Fibroblast of peridontal ligament (primary cell): ENCODE results near the gene DOP1B.
"Not testable (repeated sequence)": the region's sequence is repeated elsewhere in the genome, so short reads cannot be mapped to it uniquely, and the experiment has no call there.

ENCODE experiments used
- DNase-seq: peaks from one replicate; pipeline ENCODE4 v3.0.0-alpha.2; 2010; ENCODE audit errors: extremely low read depth

DOP1B gene

DNA sequence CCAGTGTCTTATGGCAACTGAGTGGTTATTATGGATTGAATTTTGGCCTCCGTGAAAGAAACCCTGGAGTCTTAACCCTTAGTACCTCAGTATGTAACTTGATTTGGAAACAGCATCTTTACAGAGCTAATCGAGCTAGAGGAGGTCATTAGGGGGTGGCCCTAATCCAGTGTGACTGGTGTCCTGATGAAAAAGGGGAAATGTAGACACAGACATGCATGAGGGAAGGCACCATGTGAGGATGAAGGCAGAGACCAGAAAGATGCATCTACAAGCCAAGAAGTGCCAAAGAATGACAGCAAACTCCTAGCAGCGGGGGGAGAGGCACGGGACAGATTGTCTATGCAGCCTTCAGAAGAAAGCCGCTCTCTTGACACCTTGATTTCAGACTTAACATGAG lies 14.7 kb downstream of the DOP1B start:
- DNase-seq: no peak

DNA sequence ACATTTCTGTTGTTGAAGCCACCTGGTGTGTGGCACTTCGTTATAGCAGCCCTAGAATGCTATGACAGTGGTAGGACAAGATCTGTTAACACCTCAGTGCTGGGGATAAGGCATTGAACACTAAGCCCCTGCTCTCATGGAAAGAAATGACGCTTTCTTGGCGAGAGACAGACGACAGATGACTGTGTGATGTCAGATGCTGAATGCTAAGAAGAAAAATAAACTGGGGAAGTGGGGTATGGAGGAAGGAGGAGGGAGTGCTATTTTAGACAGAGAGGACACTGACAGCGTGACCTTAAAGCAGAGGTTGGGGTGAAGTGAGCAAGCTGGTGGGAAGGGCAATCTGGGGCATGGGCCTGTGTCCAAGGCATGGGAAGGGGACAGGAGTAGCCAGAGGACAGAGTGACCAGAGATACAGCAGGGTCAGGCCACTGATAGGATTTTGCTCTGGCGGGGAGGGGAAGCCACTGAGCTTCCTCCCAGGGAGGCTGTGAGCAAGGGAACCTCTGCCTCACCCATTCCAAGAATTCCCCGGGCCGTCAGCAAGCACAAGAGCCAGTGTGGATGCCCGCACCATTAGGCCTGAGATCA lies 15.2 kb downstream of the DOP1B start:
- no peak for DNase-seq

DNA sequence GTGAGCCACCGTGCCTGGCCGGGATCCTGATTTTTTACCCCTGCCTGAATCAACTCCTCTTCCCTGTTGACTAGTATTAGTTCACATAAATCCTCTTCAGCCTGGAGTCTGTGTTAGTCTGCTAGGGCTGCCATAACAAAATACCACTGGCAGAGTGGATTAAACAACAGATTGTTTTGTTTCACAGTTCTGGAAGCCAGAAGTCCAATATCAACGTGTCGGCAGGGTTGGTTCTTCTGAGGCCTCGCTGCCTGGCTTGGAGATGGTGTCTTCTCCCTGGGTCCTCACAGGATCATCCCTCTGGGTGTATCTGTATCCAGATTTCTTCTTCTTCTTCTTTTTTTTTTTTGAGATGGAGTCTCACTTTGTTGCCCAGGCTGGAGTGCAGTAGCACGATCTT lies 18.2 kb downstream of the DOP1B start:
- no peak for DNase-seq

DNA sequence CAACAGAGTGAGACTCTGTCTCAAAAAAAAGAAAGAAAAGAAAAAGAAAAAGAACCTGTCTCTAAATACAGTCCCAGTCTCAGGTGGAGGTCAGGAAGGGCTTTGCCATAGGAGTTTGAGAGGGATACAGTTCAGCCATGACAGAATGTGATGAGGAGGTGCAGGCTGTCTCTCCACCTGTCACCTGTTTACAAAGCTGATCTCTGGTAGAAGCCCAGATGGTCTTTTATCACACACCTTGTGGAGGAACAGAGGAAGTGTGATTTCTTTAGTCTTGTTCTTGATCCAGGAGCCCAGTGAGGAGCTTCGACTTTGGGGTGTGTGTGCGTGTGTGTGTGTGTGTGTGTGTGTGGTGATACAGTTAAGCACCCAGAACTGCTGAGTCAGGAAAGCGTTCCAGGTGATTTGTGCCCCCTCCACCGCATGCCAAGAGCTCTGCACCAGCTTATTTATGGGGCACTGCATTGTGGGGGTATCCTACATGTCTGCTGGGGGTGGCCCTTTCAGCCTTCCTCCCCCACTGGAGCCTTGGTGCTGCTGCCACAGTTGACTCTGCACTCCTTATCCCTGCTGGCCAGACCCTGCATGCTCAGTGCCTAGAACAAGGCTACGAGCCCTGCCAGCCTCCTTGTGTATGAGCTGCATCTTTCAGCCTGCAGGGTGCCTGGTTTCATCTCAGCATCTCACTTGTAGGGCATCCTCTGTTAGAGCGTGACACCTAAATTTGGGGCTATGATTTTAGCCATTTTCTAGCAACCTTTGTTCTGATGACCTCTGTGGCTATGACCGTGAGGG lies 19.3 kb downstream of the DOP1B start:
- no peak for DNase-seq

DNA sequence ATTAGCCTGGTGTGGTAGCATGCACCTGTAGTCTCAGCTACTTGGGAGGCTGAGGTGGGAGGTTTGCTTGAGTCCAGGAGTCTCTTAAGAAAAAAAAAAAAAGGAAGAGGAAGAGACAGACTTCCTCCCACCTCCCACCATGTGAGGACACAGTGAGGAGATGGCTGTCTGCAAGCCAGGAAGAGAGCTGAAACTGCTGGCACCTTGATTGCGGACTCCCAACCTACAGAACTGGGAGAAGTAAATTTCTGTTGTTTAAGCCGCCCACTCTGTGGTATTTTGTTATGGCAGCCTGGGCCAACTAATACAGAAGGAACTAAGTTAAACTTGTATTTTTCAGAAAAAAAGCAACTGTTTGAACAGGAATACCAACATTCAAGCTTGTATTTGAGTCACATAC lies 21.7 kb downstream of the DOP1B start:
- no peak for DNase-seq

DNA sequence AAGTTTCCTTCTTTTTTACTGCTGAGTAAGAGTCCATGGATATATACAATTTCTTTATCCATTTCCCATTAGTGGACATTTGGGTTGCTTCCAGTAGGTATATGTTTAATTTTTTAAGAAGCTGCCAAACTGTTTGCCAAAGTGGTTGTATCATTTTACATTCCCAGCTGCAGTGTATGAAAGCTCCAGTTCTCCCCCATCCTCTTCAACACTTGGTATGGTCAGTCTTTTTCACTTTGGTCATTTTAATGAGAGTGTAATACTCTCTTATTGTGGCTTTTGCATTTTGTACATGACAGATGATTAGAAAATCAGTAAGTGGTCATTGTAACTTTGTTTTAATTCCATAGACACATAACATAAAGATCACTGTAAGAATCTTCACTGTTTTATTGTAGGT lies 22.5 kb downstream of the DOP1B start:
- DNase-seq: no peak

DNA sequence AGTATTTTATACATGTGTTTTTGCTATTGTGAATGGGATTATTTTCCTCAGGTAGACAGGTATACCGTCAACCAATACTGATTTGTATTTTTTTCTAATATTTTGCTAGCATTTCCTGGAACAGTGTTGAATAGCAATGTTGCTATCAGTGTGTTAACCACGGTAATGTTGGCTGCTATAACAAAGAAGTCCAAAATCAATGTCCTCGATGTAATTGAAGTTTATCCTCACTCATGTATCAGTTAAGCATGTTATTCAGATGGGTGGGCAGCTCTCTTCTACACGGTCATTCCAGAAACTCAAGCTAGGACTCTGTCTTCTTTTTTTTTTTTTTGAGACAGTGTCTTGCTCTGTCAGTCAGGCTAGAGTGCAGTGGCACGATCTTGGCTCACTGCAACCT lies 24.3 kb downstream of the DOP1B start:
- DNase-seq: no peak

DNA sequence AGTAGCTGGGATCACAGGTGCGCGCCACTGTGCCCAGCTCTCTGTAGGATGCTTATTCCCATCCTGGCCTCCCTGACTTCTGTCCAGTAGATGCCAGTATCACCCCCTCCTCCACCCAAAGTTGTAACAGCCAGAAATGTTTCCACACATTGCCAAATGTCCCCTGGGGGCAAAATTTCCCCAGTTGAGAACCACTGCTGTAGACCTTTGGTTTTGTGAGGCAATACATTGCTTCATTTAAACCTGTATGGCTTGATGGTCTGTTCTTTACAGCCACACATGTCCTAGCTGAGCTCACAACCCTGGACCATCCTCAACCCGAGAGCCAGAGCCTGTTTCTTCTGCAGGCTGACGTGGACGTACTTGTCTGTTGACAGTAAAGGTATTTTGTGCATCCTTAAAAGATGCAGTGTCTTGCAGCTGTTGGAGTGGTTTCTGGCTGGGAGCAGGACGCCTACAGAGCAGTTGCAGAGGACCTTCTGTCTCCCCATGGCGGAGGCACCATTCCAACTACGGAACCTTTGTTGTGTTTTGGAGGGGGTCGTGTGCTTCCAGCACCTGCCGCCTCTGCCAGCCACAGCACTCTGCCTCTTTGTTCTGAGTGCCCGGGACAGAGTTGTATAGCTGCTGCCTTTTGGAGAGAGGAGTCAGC lies 26.6 kb downstream of the DOP1B start:
- peak; percentile 48 for DNase-seq

DNA sequence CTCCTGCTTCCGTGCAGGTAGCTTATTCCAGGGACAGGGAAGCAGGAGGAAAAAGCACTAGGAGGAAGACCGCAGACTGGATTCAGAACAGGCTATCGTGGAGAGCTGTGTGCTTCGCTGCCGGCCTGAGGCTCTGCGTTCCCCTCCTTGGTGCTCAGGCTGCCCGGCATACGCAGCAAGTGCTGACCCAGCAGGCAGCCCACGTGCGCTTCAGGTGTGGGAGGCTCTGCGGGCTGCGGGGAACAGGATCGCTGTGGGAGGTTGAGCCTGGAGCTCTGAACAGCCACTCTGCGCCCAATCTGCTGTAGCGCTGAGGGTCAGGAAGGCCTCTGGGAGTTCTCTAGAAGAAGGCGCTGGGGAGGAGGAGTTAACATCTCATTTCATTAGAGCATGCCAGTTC lies 27.9 kb downstream of the DOP1B start:
- DNase-seq: no peak

DNA sequence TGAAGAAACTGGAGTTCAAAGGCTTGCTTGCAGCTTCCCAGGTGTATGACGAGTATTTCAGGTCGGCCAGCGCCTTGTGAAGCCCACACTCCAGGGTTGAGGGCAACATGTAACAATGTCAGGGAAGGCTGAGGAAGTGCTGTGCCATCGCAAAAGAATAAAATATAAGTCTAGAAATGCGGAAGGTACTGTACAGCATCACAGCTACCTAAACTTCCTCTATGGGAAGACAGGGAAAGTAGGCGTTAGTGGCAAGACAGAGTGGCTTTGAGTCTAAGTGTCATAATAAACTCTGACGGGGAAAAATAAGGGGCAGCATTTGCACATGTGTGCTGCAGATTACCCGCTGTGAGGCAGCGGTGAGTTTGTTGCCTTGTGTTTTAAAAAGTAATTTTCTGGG lies 28.9 kb downstream of the DOP1B start:
- no peak for DNase-seq

DNA sequence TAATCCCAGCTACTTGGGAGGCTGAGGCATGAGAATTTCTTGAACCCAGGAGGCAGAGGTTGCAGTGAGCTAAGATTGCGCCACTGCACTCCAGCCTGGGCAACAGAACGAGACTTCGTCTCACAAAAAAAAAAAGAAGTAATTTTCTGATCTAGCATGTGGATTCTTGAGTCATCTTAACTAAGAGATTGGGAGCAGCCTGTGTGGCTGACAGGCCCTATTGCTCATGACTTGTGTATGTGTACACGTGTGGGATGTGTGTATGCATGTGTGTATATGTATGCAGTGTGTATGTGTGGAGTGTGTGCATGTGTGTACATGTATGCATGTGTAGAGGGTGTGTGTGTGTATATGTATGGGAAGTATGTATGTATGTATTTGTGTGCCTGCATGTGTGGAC lies 29.5 kb downstream of the DOP1B start:
- no peak for DNase-seq

DNA sequence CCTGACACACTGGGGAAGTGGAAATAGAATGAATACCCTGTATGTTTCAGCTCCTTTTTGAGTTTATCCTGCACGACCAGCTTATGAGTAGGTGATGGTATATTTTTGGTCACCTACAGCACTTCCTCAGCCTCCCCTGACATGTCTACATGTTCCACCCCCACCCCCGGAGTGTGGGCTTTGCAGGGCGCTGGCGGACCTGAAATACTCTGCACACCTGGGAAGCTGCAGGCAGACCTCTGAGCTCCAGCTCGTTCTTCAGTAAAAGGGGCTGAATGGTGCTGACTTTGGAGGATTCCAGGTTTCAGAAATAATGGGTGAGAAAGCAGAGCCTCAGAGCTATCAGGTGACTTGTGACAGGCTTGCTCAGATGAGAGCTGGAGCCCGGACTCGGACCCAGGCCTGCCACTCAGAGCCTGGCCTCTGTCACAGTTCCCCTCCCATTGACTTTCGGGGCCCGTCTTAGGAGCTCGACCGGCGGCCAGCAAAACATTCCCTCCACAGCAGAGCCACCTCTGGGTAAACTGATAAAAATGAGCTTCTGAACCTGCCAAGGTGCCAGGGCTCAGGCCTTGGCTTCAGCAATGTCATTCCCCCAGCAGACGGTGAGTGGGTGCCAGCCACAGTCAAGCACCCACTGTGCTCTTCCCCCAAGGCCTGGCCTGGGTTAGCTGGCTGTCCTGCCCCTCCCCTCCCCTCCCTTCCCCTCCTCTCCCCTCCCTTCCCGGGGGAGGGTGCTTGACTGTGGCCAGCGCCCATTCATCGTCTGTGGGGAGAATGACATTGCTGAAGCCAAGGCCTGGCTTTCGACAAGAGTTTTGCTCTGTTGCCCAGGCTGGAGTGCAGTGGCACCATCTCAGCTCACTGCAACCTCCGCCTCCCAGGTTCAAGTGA lies 30.1 kb downstream of the DOP1B start:
- no peak for DNase-seq

DNA sequence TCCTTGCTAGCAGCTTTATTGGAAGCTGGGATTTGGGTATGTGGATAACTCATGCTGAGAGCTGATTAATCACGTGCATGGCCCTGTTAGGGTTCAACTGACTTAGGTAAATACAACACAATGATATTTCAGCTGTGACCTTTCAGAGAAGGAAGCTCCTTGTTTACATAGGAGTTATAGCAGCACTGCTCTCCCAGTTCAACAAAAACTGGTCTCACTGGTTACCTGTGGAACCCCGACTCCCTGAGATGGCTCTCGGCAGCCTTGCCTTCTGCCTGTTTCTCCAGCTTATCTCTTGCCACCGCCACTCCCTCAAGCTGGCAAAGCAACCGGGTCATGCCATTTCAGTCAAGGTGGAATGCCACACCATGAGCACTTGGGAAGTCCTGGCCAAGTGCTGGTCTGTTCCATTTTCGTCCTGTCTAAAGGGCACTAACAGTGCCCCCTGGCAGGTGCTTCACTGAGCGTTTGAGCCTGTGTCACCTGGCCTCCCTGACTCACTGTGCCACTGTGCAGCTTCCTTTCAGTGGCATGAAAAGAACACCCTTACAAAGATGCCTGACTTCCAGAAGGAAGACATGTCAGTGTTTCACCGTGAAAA lies 31.6 kb downstream of the DOP1B start:
- DNase-seq: no peak

DNA sequence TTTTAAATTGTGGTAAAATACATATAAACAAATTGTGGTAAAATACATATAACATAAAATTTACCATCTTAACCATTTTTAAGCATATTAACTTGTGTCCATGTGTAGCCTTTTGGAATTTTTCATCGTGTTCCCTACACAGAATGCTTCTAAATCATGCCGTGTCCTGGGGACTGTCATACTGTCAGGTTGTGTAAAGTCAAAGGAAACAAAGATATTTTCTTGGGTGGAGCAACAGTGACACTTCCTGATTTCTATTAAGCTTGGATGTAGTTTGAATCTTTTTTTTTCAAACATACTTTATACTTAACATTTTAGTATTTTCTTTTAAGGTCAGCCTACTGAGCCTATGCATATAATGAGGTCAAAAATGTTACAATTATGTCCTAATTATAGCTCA lies 32.3 kb downstream of the DOP1B start:
- DNase-seq: no peak

DNA sequence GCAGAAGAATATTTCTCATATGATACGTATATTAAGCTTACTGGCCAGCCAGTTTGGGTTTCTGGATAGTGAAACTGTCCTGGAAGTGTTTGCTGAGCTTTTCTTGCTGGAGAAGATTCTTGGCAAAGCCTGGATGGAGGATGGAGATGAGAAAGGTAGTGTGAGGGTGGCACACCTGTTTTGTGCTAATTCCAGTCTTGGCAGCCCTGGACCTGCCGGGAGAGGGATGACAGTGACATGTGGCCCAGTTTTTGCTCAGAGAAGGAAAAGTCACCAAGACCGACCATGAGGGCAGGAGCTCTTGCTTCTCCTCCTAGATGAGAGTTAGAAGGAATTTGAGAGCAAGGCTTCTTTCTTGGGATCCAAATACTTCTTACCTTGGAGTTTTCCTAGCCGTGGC lies 34.1 kb downstream of the DOP1B start:
- DNase-seq: no peak

DNA sequence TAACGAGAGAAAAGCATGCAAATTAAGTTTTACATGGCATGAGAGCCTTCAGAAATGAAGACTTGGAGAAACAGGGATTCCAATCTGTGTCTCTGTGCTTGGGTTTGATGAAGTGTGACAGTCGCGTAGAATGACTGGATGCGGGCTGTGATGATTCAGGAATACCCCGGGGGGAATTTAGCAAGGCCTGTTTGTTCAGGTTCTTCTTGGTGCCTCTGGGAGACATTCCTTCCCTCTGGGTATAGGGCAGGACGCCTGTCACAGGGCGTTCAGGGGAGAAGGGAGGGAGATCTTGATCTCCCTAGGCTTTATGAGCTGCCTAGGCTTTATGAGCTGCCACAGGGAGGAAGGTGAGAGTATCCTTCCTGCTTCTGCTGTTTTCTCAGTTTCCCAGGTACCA lies 36.6 kb downstream of the DOP1B start:
- DNase-seq: no peak

DNA sequence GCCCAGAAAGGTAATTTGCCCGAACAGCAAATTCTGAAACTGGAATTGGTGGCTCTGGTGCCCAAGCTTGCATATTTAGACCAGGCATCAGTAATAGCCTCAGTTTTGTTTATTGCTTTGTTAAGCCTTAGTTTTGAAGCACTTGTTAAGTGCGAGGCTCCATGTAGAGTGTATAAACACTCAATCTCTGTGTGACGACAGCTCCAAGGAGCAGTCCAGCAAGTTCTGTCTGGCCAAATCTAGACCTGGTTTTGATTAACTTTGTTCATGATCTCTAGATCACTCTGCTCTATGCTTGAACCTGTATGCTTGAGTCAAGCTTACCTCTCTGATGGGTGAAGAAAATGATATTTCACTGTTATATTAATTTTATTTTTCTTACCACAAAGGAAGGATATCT lies 37.4 kb downstream of the DOP1B start:
- peak; percentile 47 for DNase-seq

DNA sequence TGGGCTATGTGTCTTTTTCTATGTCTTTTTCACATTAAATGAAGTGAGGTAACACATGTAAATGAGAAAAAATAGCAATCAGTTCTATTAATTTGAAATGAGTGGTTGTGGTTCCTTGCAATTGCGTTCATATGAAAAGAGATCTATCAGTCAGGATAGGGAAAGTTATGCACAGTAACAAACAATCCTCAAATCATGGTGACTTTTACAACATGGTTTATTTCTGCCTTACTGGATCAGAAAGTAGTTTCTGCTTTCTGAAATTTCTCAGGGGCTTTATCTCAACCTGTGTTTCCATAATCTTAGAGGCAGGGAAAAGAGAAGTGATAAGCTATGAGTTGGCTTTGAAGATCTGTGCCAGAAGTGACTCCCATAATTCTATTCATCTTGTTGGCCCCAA lies 39.0 kb downstream of the DOP1B start:
- DNase-seq: no peak

DNA sequence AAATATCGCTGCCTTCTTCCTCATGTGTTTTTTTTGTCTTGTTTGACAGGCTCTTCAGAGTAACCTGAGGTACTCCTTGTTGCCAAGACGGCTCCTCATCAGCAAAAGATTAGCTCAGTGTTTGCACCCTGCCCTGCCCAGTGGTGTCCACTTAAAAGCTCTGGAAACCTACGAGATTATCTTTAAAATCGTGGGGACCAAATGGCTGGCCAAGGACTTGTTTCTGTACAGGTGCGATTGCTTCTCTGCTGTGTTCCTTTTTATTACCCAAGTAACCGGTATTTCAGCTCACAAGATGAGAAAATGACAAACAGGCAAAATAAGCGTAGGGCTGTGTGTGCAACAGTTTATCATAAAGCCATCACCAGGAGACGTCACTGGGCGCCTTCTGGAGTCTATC lies 42.4 kb downstream of the DOP1B start:
- DNase-seq: no peak

DNA sequence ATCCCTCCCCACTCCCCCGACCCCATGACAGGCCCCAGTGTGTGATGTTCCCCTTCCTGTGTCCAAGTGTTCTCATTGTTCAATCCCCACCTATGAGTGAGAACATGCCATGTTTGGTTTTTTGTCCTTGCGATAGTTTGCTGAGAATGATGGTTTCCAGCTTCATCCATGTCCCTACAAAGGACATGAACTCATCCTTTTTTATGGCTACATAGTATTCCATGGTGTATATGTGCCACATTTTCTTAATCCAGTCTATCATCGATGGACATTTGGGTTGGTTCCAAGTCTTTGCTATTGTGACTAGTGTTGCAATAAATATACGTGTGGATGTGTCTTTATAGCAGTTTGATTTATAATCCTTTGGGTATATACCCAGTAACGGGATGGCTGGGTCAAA lies 43.0 kb downstream of the DOP1B start:
- DNase-seq: not testable (repeated sequence)

DNA sequence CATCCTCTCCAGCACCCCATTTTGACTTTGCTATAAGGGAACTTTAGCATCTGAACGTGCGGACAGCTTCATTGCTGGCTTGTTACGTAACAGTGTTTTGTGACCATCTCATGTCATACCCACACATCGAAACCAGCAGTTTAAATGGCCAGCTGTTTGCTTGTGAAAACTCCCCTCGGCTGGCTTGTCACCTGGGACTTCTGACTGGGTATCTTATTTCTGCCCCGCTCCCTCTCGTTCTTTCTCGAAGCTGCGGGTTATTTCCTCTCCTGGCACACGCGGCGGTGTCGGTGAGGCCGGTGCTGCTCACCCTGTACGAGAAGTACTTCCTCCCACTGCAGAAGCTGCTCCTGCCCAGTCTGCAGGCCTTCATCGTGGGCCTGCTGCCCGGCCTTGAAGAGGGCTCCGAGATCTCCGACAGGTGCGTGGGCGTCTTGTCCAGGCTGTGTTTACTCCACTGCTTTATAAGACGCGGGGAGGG lies 43.5 kb downstream of the DOP1B start:
- DNase-seq: no peak
